Measurements from ENCODE around the gene OPRD1.

DNA sequence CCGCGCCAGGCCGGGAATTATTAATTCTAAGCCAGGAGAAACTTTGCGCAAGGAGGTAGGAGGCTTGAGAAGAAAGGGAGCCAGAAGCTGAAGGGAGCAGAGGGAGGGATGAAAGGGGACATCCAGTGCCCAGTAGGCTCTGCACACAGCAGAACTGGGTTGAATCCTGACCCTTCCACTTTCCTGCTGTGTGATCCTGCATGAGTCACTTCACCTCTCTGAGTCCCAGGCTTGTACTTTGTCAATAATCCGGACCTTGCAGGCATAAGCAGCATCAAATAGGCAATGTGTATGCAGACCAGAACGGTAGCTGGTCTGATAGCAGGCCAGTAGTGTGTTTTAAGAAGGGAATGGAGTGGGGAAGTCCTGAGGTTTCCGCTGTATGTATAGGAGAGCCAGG lies 76.9 kb downstream of the OPRD1 start:
- TF ChIP-seq CTCF (conservative IDR thresholded peaks at IDR 0.05; ENCODE audit: low read length), result no peak
- TF ChIP-seq EZH2phosphoT487 (IDR thresholded peaks at IDR 0.05; ENCODE audit: borderline replicate concordance), result no peak

Data from Loucy (cell line).